Activated naive CD4-positive, alpha-beta T cell (primary cell): ENCODE data around the gene FURIN.
"Not testable (repeated sequence)": the region's sequence is repeated elsewhere in the genome, so short reads cannot be mapped to it uniquely, and the experiment has no call there.

Source experiments
- DNase-seq, 4 experiments: peaks; one replicate each; lab custom pipeline; 2025; lab: John Stamatoyannopoulos, UW

The FURIN gene

DNA sequence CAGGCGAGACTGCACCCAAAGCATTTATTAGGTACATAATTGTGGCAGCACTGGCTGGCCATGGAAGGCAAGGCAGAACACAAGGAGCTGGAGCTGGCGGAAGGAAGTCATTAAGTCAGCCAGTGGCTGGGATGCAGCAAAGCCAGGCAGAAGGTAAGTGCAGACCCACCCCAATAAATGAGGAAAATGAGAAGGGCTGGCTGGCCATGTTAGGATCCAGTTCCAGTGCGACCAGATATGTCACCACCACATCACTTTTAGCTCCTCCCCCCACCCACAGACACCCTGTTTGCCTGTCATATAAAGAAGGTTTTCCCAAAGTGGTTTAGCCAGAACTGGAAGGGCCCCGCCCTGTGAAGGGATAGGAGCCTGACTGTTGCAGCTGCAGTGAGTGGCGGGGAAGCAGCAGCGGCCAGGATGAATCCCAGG, at the start of gene FURIN:
Gene FURIN, plus strand, starts transcription at position 328 of the 429 bp plus-strand sequence. CDS start 7,153 bp downstream, outside the sequence.
- DNase-seq: no peak

DNA sequence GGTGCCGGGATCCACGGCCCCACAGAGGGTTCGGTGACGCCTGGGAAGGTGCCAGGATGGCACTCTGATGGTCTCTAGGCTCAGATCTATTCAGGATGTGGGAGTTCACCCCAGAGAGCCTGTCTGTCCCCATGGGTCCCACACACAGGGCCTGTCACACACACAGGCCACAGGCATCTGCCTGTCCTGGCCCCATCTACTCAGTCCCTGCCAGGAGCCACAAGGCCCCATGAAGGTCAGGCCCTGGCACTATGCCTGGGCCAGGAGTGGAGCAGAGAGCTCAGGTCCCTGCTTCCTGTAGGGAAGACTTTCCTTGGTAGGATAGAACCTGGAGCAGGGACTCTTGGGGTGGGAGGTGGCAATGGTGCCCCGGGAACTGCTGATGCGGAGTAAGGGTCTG, 49.0 kb upstream of the FURIN start:
- DNase-seq: no peak

DNA sequence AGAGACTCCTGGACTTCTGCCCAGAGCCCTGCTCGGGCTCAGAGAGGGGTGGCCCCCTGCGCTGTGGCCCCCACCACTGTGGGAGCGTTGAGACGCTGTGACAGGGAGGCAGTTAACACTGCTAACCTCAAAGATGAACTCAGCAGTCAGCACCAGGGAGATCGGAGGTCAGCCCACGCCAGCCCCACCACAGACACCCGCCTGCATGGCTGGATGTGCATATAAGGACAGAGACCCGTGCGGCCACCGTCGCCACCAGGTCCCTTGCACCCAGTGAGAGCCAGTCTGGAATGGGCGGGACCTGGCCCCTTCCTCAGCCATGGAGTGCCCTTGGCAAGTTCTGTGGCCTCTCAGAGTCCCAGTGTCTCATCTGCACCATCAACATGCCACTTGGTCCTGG, 48.5 kb upstream of the FURIN start:
- DNase-seq: no peak

DNA sequence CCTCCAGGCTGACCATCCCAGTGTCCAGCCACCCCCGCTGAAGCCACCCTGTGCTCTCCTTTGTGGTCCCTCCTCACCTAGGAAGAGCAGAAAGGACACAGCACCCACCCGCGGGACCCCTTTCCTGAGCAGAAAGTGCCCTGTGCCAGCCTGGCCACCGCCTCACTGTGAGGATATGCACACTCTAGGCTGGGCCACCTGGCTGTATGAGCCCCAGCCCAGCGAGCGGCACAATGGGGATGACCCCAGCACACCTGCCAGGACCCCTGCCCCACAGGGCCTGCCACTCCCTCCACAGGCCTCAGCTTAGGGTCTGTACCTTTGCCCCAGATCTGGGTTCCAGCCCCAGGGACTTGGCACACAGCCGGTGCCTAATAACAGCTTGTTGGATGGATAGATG, 47.9 kb upstream of the FURIN start:
- DNase-seq: no peak

DNA sequence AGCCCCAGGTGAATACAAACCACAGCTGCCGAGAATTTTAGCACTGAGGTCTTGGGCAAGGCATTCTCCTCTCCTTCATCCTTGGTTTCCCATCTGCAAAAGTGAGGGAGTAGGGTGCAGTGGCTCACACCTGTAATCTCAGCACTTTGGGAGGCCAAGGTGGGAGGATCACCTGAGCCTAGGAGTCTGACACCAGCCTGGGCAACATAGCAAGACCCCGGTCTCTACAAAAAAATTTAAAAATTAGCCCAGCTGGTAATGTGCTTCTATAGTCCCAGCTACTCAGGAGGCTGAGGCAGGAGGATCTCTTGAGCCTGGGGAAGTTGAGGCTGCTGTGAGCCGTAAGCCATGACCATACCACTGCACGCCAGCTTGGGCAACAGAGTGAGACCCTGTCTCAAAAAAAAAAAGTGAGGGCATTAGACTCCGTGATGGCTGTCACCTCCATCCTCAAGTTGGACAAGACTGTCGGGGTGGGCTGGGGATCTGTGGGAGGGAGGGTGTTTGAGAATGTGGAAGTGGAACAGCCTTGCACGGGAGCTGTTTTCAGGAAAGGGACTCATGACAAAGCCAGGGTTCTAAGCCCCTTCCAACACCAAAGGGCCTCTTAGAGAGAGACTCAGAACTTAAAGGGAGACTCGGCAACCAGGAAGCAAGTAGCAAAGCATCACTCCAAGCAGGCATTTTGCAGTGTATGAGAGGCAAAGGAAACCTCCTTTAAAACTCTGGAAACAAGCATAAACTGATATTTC, 46.0 kb upstream of the FURIN start:
- no peak for DNase-seq

DNA sequence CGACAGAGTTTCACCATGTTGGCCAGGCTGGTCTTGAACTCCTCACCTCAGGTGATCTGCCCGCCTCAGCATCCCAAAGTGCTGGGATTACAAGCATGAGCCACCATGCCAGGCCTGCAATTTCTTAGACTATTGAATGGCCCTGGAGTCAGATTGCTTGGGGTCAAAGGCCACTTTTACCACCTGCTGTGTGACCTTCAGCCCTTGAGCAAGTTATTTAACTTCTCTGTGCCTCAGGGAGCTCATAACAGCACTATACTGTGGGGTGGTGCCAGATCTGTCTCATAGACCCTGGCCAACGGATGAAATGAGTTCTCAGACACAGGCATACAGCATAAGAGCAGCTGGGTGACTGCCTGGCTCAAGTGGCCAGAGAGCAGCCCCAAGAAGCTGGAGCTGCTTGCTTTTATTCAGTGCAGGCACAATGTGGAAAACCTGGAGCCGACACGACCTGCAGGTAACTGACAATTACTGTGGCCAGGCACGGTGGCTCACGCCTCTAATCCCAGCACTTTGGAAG, 44.9 kb upstream of the FURIN start:
- no peak for DNase-seq

DNA sequence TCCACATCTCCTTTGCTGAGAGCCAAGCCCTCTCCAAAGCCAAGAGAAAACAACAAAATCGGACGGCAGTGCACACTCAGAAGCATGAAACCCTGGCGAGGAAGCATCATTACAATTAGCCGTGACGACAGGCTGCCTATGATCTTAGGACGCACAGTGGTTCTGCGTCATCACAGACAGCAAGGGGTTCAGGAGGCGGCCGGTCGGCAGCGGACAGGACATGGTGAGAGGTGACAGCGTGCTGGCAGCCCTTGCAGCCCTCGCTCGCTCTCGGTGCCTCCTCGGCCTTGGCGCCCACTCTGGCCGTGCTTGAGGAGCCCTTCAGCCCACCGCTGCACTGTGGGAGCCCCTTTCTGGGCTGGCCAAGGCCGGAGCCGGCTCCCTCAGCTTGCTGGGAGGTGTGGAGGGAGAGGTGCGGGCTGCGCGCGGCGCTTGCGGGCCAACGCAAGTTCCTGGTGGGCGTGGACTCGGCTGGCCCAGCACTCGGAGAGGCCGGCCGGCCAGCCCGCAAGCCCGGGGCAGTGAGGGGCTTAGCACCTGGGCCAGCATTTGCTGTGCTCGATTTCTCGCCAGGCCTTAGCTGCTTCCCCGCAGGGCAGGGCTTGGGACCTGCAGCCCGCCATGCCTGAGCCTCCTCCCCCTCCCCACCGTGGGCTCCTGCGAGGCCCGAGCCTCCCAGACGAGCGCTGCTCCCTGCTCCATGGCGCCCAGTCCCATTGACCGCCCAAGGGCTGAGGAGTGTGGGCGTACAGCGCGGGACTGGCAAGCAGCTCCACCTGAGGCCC, 43.1 kb upstream of the FURIN start:
- not testable (repeated sequence) for DNase-seq

DNA sequence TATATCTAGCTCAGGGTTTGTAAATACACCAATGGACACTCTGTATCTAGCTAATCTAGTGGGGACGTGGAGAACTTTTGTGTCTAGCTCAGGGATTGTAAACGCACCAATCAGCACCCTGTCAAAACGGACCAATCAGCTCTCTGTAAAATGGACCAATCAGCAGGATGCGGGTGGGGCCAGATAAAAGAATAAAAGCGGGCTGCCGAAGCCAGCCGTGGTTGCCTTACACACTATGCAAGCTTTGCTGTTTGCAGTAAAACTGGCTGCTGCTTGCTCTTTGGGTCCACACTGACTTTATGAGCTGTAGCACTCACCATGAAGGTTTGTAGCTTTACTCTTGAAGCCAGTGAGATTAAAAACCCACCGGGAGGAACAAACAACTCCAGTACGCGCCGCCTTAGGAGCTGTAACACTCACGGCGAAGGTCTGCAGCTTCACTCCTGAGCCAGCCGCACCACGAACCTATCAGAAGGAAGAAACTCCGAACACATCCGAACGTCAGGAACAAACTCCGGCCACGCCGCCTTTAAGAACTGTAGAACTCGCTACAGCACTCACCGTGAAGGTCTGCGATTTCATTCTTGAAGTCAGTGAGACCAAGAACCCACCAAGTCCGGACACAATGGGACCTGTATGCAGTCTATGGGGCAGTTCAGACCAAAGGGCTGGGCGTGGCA, 42.0 kb upstream of the FURIN start:
- DNase-seq: not testable (repeated sequence)

DNA sequence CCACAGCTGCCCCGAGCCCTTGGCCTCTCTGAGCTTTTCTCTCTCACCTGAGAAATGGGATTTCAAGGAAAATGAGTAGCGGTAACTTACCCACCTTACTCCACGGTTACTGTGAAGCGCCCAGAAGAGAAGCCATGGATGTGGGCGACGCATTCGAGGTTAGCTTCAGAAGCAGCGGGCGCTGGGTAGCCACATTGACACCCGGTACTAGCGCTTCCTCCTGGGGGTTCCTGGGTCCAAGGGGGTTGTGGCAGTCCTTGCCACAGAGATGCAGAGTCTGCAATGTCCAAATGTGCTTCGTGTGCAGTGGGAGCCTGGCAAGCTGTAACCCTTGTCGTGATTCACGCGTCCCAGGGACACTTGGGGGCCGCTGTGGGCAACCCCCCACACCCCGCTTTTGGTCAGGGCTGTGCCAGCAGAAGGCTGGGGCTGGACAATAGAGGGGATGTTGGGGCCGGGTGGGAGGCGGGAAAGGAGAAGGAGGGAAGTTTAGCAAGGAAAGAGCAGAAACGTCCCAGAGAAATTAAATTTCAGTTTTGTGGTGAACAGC, 41.4 kb upstream of the FURIN start:
- no peak for DNase-seq

DNA sequence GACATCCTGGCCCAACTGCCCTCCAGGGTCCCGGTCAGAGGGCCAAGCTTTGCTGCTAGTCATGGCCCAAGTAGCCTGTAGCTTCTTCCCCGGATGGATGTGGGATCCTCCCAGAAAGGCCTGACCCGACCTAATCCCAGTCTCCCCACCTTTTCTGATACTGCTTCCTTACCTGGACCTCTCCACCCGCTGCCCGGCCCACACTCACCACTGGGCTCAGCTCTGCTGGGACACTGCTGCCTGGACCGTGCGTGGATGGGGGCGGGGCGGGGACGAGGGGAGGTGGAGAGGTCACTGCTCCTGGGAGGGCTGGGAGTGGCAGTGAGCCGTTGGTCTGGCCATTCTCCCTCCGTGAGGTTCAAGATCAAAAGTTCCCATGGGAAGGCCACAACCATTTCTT, 40.3 kb upstream of the FURIN start:
- no peak for DNase-seq

DNA sequence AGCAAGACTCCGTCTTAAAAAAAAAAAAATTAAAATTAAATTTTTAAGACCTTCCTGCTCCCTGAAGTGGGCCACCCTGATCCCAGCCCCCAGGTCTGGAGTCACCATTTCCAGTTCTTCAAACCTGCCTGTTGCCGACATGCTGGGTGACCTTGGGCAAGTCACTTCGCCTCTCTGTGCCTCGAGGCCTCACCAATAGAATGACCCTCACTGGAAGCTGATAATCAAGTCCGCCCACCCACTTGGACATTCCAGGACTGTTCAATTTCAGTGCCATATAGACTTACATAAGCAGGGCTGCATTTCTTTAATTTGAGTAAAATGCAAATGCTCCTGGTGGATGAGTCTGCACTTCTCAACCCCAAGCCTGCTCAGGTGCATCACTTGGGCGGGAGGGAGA, 39.3 kb upstream of the FURIN start:
- DNase-seq: no peak

DNA sequence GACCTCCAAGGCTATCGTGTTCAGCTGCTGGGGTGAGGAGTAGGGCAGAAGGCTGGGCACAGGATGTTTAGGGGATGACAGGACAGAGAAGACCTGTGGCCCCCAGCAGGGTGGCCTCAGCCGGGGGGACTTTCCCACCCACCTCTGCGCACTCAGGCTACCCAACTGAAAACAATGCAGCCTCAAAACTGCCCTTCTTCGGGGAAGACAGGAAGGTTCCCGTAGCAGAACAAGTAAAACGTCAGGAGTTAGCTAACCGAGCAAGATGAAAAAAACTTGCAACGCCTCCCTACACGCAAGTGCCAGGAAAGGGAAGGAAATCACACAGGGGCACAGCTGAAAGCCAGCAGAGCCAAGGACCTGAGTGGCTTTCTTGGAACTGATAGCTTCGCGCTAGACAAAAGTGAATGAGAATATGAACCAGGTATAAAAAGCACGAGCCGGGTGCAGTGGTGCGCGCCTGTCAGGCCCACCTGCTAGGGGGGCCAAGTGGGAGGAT, 38.4 kb upstream of the FURIN start:
- peak in 1 of 4 experiments; percentile 11 for DNase-seq

DNA sequence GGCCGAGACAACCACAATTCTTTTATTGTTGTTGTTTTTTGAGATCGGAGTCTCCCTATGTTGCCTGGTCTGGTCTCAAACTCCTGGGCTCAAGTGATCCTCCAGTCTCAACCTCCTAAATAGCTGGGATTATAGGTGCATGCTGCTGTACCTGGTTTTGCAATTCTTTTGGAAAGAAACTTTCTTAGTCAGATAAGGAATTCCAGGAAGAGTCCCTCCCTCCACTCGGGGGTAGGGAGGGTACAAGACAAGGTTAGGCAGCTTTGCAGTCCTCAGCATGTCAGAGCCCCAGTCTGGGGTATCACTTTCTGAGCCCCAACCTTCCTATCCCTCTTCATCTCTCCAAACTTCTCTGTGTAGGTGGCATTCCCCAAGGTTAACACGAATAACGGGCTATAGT, 33.8 kb upstream of the FURIN start:
- no peak for DNase-seq

DNA sequence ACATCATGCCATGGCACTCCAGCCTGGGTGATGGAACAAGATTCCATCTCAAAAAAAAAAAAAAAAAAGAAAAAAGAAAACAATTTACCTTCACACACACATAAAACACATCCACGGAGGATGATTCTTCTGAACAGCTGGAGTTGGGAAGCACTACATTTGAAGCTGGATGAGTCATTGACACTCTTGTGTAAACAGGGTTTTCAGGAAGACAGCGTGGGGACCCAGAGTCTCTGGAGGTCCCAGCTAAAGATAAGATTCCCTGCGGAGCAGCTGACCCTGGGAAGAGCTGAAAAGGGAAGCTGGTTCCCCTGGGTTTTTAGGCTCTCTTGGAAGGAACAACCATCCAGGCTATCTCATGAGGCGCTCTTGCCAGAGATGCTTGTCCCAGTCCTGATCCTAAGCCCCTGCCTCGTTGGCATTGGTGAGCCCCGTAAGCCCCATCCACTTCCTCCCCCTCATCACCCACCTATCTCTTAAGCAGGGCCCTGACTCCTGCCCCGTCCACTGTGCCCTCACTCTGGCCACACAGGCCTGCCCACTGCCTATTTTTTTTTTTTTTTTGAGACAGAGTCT, 32.0 kb upstream of the FURIN start:
- DNase-seq: no peak

DNA sequence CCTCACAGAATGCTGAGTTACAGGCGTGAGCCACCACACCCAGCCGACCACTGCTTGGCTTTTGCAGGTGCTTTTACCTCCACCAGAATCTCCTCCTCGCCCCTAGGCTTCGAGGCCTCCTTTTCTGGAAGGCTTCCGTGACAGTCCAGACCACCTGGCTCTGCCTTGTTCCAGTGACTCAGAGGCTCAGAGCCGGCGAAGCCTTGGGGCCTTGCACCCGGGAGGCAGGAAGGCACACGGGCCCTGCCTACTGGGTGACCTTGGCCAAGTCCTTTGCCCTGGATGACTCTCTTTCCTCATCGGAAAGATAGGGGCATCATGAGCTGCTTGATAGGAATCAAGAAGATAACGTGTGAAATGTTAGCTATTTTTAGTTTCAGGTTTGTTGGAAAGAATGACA, 31.3 kb upstream of the FURIN start:
- DNase-seq: no peak

DNA sequence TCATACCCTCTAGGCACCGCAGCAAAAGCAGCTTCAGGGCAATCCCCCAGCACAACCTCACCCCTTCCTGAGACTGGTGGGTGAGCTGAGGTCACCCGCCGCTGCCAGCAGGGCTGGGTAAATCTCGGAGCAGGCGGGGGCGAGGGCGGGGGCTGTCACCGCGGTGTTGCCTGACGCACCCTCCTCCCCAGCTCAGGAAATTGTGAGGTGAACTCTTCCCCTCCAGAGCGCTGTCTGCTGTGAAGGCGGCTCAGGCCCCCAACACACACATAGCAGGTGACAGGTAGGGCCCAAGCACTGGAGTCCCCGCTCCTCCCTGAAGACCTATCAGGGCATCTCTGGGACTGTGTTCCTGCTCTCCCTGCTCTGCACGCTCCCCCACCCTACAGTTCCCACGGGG, 30.2 kb upstream of the FURIN start:
- peak; percentile 36 to 87 (median 56) for DNase-seq

DNA sequence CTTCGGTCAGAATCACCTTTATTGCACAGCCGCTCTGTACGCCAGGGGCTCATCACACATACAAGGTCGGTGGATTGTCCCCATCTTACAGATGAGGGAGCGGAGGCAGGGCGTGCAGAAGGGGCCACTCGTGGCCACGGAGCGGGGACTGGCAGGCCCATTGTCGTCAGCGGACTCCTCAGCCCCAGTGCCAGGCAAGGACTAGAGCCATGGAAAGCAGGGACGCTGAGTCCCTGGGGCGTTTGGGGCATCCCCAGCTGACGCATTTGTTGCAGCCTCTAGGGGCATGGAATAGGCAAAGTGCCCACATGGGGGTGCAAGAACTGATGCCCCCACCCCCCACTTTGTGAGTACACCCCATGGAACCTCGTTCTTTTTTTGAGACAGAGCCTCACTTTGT, 29.8 kb upstream of the FURIN start:
- DNase-seq: no peak

DNA sequence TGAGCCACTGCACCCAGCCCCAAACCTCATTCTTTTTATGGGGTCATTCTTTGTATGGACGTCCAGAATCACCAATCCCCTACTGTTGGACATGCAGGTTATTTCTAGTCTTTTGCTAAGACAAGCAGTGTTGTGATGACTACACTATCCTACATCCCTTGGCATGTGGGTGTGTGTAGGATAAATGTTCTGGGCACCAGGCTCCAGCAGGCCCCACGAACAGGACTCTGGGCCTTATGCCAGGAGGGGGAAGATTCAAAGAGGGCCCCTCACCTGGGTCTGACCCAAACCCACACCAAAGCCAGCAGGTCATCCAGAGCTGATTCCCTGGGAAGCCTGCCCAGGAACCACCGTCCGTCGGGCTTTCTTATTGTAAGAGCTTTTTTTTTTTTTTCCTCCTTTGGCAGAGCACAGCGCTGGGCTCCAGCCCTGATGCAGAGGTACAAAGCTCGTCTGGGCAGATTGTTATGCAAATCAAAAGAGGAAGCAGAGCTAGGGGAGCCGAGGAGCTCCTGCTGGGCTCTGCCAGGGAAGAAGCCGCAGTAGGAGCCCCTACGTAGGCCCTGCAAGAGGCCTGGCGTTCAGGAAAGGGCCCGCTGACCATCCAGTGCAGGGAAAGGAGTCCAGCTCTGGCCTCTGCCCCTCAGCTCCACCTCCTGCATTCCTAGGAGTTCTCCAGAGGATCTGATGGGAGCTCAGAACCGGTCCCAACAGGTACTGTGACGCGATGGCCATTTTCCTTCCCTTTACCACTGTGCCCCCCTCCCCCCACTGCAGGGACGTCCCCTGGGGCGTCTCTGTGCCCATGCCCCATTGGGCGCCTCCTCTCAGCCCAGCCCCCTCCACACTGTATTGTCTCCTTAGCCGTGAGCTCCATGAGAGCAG, 29.0 kb upstream of the FURIN start:
- DNase-seq: peak in 1 of 4 experiments; percentile 29

DNA sequence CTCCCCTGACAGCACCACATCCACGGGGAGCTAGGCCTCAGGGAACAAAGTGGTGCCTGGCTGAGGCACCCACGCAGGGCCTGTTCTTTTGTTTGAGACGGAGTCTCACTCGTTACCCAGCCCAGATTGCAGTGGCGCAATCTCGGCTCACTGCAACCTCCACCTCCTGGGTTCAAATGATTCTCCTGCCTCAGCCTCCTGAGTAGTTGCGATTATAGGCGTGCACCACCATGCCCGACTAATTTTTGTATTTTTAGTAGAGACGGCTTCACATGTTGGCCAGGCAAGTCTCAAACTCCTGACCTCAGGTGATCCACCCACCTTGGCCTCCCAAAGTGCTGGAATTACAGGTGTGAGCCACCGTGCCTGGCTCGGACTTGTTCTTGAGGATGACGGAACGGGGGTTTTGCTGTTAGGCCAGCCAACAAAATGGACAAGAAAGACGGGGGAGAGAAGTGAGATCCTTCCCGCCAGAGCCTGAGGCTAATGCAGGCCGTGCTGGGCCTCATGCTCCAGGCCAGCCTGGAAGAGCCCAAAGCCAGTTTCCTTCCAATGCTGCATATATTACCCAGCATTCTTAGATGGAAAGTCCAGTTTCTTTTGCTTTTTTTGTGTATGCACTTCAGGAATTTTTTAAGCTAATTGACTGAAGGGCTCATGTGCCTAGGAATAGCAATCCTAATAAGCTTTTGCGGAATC, 28.1 kb upstream of the FURIN start:
- DNase-seq: no peak

DNA sequence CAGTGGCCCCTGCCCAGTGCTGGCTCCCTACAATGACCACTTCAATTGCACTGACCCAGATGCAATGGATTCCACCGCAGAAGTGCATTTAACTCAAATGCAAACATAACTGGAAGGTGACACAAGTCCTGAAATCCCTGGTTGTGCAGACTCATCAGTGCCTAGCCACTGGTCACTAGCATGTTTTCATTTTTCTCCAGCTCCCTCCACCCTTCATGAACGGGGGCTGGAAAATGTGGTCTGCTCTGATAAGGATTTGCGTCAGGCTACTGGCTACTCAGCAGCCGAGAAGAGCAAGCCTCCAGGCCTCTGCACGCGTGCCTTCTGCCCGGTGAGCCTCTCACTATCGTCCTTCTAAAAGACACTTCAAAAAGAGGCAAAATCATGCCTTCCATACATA, 27.4 kb upstream of the FURIN start:
- DNase-seq: no peak
